Dedifferentiated amniotic fluid mesenchymal stem cell (primary cell): ENCODE data around the gene COL21A1.
A peak's percentile ranks its signal among the peaks of the same experiment; 100 is the strongest.

ENCODE experiments used
- DNase-seq: peaks from one replicate; pipeline ENCODE4 v3.0.0-alpha.2; 2016; ENCODE audit errors: extremely low spot score

The COL21A1 gene

DNA sequence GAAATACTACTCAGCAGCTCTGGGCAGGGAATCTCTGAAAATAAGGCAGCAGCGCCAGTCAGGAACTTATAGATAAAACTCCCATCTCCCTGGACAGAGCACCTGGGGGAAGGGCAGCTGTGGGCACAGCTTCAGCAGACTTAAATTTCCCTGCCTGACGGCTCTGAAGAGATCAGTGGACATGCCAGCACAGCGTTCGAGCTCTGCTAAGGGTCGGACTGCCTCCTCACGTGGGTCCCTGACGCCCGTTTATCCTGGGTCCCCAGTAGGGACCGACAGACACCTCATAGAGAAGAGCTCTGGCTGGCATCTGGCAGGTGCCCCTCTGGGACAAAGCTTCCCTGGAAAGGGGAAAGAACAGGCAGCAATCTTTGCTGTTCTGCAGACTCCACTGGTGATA is 59.0 kb downstream of the COL21A1 start:
- no peak for DNase-seq

DNA sequence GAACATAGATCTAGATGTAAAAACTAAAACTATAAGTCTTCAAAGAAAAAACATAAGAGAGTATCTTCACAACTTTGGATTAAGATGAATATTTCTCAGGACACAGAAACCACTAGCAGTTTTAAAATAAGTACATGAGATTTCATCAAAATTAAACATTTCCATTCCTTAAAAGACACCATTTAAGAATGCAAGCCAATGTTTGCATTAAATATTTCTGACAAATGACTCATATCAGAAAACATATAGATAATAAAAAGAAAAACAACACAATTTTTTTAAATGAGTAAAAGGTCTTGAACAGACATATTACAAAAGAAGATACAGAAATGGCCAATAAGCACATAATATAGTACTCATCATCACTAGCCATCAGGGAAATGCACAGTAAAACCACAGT is 59.7 kb downstream of the COL21A1 start:
- no peak for DNase-seq

DNA sequence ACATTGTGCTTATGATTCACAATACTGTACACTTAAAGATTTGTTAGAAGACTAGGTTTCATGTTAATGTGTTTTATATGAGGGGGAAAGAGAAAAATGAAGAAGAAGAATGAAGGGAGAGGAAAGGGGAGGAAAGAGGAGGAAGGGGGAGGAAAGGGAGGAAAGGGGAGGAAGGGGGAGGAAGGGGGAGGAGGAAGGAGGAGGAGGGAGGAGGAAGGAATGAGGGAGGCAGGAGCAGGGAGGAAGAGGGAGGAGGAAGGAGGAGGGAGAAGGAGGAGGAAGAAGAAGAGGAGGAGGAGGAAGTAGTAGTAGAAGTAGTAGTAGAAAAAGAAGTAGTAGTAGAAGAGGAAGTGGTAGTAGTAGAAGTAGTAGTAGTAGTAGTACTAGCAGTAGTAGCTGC is 70.6 kb downstream of the COL21A1 start:
- no peak for DNase-seq

DNA sequence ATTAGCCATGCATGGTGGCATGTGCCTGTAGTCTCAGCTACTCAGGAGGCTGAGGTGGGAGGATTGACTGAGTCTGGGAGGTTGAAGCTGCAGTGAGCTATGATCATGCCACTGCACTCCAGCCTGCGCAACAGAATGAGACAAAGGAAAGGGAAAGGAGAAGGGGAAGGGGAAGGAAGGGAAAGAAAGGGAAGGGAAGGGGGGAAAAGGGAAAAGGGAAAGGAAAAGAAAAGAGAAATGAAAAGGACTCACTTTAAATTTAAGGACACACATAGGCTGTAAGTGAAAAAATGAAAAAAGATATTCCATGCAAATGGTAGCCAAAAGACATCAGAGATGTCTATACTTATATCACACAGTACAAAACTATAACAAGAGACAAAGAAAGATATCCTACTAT is 74.2 kb downstream of the COL21A1 start:
- DNase-seq: no peak

DNA sequence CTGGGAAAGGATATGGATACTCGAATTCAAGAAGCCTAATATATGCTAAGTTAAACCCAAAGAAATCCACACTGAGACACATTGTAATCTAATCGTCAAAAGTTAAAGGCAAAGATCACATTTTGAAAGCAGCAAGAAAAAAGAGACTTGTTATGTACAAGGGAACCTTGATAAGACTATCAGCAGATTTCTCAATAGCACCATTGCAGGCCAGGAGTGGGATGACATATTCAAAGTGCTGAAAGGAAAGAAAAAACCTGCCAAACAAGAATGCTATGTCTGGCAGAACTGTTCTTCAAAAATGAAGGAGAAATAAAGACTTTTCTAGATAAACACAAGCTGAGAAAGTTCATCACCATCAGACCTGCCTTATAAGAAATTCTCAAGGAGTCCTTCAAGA is 75.2 kb downstream of the COL21A1 start:
- DNase-seq: no peak

DNA sequence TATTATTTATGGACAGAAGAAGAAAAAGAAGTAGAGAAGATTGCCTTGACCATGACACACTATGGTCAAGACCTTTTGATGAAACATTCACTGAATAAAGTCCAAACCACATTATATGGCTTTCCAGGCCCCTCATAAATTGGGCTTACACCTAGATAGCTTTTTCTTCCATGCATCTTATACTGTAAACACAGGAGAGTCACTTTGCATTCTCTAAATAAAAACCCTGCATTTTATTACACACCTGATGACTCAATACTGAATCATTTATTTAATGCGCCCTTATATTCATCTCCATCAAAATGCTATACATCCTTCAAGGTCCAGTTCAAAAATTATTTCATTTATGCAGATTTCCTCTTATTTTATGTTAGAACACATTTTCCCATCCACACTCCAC is 78.0 kb downstream of the COL21A1 start:
- DNase-seq: no peak

DNA sequence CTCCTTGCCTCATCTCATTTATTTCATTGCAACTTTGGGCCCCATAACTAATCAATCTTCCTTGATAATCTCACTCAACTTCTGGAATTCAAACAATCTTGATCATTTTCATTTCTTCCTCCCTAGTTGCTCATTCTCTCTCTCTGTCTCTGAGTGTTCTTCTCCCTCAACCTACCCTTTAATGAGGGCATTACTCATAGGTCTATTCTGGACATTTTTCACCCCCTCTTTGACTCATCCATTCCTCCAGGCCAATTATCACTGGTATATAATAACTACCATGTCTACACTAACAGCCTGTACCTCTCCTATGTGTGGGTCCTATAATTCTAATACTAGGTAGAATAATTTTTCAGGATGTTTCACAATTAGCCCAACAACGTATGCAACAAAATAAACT is 78.8 kb downstream of the COL21A1 start:
- no peak for DNase-seq

DNA sequence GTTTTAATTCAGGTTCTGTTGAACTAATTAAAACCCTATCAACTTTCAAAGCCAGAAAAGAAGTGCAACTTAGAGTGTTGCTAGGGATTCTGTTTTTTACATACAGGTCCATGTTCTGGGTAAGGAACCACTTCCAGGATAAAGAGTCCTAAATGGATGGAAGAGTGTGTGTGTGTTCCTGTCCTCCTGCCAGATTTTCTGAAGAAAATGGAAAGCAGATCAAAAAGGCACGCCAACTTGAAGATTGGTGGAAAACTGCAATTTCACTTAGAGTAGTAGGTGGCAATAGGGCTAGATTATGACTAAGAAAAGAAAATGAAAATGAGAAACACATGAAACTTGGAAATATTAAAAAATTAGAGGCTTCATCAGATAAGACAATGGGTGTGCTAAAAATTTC is 85.3 kb downstream of the COL21A1 start:
- no peak for DNase-seq

DNA sequence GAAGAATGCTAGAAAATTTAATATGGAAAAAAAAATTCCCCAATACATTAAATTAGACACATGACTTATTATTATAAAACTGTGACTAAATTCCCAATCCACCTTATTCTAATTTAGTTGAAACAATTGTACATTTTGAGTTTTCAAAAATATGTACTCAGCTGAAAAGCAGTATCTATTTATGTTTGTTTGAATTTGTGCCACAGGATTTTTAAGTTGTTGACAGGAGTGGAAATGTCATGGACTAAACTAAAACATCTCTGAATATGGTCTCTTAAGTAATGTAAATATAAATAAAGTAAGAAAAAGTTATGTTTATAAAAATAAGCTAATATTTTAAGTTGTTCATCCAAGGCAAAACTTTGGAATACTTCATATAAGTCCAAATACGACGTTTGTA is 86.9 kb downstream of the COL21A1 start:
- DNase-seq: no peak

DNA sequence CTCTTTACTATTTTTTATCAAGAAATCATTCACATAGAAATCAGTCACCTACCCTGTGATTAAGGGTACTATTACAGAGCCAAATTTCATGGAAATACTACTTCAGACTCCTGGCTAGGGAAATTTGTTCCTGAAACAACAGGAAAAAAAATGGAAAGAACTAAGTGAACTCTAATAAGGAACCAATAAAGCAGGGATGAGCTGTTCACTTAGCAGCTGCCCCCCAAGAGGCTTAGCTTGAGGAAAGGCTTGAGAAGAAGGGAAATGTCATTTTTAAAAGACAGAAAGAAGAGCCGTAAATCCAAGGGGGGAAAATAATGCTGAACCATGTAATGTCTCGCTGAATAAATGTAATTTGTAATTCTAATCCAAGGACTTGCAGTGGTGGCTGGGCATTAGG is 88.8 kb downstream of the COL21A1 start:
- DNase-seq: no peak

DNA sequence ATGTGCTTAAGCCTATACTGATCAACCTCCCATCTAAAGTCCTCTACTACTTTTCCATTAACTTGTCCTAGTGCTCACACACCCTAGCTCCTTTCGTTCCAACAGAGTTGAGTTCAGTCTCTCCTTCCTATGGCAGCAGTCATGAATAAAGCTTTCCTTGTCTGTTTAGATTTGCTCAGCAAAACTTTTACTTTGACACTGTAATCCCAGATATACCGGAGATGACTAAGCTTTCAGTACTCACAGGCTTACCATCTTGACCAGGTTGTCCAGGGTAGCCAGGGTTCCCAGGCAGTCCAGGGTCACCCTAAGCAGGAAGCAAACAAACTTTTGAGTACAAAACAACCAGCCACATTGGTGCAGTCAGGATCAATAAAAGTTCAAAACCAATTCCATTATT is 90.7 kb downstream of the COL21A1 start:
- DNase-seq: no peak

DNA sequence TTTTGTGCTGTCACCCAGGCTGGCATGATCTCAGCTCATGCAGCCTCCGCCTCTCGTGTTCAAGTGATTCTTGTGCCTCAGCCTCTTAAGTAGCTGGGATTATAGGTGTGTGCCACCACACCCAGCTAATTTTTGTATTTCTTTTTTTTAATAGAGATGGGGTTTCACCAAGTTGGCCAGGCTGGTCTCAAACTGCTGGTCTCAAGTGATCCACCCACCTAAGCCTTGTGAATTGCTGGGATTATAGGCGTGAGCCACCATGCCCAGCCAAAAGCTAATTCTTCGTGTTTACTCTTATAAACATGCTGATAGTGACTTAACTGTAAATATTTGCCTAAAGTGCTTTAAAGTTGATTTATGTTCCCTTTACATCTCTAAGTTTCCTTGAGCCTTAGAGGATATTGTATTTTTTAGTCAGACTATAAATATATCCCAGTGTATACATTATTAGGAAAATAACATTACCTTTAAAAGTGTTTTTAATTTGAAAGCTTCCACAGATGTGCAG is 91.7 kb downstream of the COL21A1 start:
- no peak for DNase-seq

DNA sequence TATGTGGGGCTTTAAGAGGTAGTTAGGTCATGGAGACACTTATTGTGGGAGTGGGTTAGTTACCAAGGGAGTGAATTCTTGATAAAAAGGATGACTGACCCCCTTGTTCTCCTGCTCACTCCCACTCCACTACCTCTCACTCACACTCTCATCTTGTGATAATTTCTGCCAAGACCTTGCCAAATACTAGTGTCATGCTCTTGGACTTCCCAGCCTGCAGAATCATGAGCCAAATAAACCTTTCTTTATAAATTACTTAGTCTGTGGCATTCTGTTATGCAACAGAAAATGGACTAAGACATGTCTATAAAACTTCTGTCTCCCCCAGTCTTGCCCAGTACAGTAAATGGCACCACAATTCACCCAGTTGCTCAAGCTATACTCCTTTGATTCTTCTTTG is 93.3 kb downstream of the COL21A1 start:
- DNase-seq: no peak

DNA sequence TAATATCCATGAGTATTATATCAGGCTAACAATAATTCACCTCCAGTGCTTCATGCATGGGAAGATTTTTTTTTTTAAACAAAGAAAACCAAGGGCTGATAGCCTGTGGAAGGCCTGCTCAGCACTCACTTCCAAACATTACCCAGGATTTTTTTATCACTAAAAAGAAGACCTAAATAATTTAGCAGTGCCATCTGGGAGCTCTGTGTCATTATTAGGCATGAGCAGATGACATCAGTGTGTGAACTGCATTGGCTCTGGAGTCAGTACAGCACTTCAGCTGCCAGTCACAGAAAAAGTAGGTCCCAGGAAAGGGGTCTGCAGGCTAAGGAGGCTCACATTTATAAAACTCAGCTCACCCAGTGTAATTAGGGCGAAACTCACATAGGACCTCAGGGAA is 94.8 kb downstream of the COL21A1 start:
- DNase-seq: no peak

DNA sequence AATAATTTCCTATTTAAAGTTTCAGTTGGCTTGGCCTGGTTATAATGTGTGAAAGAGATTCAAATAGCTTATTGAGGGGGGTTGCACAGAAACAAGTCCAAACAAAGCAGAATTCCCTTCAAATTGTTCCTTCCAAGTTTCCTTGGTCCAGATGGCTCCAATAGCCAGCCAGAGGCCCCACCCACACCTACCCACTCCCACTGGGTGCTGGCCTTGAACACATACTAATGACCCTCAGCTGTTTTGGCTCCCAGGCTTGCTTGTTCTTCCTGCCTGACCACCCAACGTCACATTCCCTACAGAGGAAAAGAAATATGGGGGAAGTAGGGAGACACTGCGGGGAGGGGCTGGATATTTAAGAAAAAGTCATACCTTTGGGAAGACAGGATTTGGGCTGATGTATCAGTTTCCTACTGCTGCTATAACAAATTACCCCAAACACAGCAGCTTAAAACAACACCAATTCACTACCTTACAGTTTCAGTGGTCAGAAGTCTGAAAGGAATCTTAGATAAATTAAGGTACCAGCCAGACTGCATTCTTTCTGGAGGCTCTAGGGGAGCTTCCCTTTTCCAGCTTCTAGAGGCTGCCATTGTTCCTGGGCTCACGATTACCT is 95.7 kb downstream of the COL21A1 start:
- DNase-seq: no peak

DNA sequence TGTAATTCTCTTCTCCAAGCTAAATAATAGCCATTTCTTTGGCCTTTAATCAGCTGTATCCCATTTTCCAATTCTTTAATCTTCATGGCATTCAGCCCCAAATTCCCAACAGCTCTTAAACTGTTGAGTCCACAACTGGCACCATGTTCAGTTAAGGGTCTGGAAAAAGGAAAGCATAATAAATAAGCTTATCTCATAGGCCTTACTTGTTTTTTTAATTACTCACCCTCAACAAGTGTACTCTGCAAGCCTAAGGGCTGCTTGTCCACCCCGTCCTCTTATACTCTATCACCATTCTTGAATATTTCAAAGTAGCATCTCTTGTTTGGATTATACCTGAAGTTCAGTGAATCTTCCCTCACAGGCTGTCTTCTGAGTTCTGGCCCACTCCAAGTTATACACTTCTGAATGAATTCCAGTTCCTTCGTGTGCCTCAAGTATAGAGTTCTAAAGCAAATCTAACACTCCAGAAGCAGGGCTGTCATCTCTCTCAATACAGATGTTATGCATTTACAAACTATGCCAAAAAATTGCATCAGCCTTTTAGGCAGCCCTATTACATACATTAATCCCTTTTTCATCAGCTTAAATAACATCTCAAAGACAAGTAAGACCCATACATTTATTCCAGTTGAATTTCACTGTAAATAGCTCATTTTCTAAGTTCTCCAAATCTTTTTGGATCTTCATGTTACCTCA is 98.7 kb downstream of the COL21A1 start:
- peak; percentile 64 for DNase-seq

DNA sequence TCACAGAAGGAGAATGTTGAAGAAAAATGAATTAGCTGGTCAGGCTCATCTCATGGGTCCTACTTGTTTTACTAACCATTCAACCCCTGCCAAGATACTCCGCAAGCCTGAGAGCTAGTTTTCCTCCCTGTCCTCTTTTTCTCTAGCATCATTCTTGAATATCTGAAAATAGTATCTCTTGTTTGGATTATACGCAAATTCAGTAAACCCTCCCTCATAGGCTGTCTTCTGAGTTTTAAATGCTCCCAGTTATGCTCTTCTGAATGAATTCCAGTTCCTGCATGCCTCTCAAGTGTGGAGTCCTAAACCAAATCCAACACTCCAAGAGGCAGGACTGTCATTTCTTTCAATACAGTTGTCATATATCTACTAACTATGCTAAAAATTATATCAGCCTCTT is 99.6 kb downstream of the COL21A1 start:
- DNase-seq: no peak

DNA sequence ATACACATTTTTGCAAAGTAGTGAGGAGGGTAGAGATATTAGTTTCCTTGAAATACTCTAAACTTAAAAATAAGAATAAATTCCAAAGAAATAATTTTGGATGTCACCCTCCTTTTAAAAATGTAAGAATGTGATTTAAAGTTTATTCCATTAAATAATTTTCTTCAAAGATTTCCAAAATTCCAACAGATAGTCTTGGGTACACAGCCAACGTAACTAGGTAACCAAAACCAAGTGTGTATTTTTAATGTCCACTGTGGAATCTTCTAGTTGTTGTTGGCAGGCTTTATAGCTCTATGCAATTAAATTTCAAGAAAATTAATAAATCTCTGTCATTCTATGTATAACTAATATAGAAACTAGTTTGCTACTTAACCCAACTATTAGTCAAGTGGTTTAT is 101.3 kb downstream of the COL21A1 start:
- DNase-seq: no peak

DNA sequence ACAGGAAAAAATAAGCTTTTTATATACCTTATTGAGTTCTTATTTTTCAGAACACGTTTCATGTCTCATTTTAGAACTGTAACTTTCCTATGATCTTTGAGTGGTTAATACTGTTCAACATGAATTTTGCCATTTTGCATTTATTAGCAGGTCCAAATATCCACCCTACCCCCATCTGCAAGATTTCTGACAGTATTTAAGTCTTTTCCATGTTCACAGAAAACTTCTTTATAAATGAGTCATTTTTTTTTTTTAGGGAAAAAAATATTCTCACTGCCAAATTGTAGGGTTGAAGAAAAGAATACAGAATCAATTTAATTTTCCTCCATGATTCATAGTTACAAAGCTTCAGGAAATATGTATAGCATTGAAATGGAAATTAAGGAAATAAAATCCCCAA is 101.8 kb downstream of the COL21A1 start:
- DNase-seq: no peak

DNA sequence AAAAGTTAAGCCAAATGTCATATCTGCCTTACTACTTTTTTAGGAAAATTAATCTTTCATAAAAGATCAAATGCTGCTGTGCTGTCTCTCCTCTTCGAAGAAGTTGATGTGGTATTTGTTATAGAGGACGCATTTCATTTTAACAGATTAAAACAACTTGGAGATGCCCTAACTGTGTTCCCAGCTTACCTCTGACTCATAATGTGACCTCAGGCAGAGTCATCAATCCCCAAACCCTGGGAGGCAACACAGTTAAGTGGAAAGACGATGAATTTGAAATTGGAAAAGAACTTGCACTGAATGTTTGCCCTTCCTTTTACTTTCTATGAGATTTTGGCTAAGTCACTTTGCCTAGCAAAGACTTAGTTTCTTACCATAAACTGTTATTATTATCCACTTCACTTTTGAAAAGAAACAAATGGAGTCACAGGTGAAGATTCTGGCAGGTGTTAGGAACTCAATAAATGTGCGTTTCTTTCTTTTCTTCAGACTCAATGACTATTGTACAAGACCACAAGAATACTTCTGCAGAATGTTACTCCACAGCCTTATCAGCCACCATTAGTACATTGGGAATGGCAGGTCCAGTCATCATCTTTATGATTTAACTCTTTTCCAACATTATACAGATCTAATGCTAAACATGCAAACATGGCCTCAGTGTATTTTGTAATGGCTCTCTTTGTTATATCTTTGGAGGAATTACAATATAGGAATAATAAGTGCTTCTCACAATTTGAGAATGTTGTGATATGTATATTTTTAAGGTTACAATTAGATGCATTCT is 102.6 kb downstream of the COL21A1 start:
- DNase-seq: no peak

DNA sequence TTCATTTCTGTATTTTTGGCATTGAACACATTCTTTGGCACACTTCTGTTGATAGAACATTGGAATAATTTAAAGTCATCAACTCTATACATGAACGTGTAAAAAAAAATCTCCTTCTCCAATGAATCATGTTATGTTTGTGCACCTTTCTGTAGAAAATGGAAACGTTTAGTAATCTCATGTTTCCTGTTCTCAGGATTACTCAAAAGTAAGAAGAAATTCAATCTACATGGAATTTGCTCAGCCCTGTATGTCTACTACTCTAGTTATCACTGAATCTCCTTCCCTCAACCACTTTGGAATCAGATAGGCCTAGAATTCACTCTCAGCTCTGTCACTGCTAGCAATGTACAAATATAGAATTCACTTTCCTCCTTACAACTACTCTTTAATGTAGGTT is 103.6 kb downstream of the COL21A1 start:
- DNase-seq: no peak

DNA sequence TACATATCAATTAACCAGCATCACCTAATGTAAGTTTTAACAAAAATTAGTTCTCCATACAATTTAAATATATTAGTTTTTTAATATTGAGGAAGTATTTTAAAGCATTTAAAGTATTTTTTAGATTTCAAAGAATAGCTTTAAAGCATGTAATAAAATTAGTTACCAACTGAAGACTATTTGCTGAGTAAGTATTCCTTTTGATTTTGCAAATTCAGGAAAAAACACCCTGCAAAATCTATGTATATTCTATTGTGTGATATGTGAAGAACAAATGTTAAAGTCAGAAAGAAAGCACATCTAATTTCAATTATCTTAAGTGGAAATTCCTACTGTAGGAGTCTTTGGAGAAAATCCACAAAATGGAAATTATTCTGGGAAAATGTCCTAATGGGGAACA is 107.3 kb downstream of the COL21A1 start:
- DNase-seq: no peak

DNA sequence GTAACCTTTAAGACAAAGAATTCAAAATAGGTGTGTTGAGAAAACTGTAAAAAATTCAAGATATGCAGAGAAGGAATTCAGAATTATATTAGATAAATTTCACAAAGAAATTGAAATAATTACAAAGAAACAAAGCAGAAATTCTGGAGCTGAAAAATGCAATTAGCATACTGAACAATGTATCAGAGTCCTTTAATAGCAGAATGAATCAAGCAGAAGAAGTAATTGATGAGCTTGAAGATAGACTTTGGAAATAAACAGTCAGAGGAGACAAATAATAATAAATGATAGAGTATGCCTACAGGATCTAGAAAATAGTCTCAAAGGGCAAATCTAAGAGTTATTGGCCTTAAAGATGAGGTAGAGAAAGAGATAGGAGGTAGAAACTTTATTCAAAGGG is 131.7 kb downstream of the COL21A1 start:
- no peak for DNase-seq
